ENCODE measurements around the gene GTSE1. TPM values are rescaled to one million over a fixed set of nuclear protein-coding genes. Genes with fewer than 3 reads are reported as not detected.

The GTSE1 gene
- total RNA-seq, 1 experiment from 2014 or later, result 46.1 TPM

GRCh38 chr22:46351767-46352166 lies 55.1 kb downstream of the GTSE1 start:
- H3K4me2 ChIP-seq (ENCODE audit: low read length), result no peak overlapping the region
- CTCF ChIA-PET, result no interaction called here

More at GRCh38 chr22:46351767-46352166, 55.1 kb downstream of the GTSE1 start:
- Histone ChIP-seq H3K9me3 (ENCODE audit: control insufficient read depth in 1 of 2, insufficient read depth in 1 of 2, low read depth in 1 of 2, low read length in 2 of 2) (no peaks in the 10 kb centered on the region), H3K4me3 (replicated peaks in 1 of 2; ENCODE audit: low read depth in 1 of 2, low read length in 2 of 2) (no peak overlapping the region), H3K27me3 (ENCODE audit: insufficient read depth, low read length) (no peaks in the 10 kb centered on the region), H3K9me2 (ENCODE audit: insufficient read depth) (no peaks in the 10 kb centered on the region), H3K79me2 (ENCODE audit: insufficient read depth, low read length) (peaks cover 21% of the 10 kb centered on the region; the same call in 1 of the 2 replicates), H3K36me3 (ENCODE audit: control insufficient read depth in 1 of 2, insufficient read depth in 2 of 2, low read length in 2 of 2) (peaks cover 39 to 52% of the 10 kb centered on the region in 2 experiments), H2AFZ (ENCODE audit: low read depth, low read length, poor library complexity, severe bottlenecking) (no peak overlapping the region), H3K27ac (ENCODE audit: low read depth, low read length) (no peak overlapping the region), H4K20me1 (ENCODE audit: insufficient read depth) (peaks cover 6% of the 10 kb centered on the region; the same call in 1 of the 2 replicates), H3K4me1 (ENCODE audit: control insufficient read depth in 1 of 2, insufficient read depth in 2 of 2, low read length in 2 of 2) (peaks cover 13 to 14% of the 10 kb centered on the region in 2 experiments), H3K9ac (ENCODE audit: low read length) (no peak overlapping the region)
- DNase-seq (ENCODE audit: low read depth, low spot score) (no peak), ATAC-seq (no peak)
- intact Hi-C loops (cut with micrococcal nuclease), result no loop called here
- BruUV-seq (replicated peaks), result no TSS peak
- RAD21 ChIA-PET (ENCODE audit: low non-redundant PET in 1 of 2, low total read pairs in 2 of 2, uncharacterized antibody in 2 of 2, unreplicated experiment in 2 of 2), result no interaction called here
- POLR2A ChIA-PET, result no interaction called here
- TF ChIP-seq ZBTB33 (IDR thresholded peaks at IDR 0.05; ENCODE audit: extremely low read depth, insufficient replicate concordance, low read length) (no peak), MAX (IDR thresholded peaks at IDR 0.05) (no peak), TCF7L2 (IDR thresholded peaks at IDR 0.05; ENCODE audit: borderline replicate concordance, extremely low read depth, insufficient read depth, insufficient read length) (no peak), CEBPB (IDR thresholded peaks at IDR 0.05; ENCODE audit: low read depth) (no peak), ZFX (IDR thresholded peaks at IDR 0.05) (no peak), POLR2A (IDR thresholded peaks at IDR 0.05; ENCODE audit: borderline replicate concordance, extremely low read depth, insufficient read depth, insufficient read length) (no peak), SIN3A (IDR thresholded peaks at IDR 0.05; ENCODE audit: low read depth) (no peak), REST (IDR thresholded peaks at IDR 0.05; ENCODE audit: low read depth) (no peak), SRF (IDR thresholded peaks at IDR 0.05; ENCODE audit: low read depth) (no peak), RAD21 (IDR thresholded peaks at IDR 0.05; ENCODE audit: low read depth) (no peak), ATF3 (IDR thresholded peaks at IDR 0.05) (no peak), FOSL1 (IDR thresholded peaks at IDR 0.05; ENCODE audit: low read depth) (no peak), EGR1 (IDR thresholded peaks at IDR 0.05; ENCODE audit: low read depth) (no peak)
